GM21447 (cell line): ENCODE measurements around the gene KIAA0513.
A peak's percentile ranks its signal among the peaks of the same experiment; 100 is the strongest.
"Not testable (repeated sequence)": the region's sequence is repeated elsewhere in the genome, so short reads cannot be mapped to it uniquely, and the experiment has no call there.

ENCODE experiments used
- ATAC-seq: cut with Tn5 transposase; IDR thresholded peaks from one replicate; pipeline ENCODE4 v1.9.1; 2021; ENCODE audit not compliant: unreplicated experiment

KIAA0513 gene

DNA sequence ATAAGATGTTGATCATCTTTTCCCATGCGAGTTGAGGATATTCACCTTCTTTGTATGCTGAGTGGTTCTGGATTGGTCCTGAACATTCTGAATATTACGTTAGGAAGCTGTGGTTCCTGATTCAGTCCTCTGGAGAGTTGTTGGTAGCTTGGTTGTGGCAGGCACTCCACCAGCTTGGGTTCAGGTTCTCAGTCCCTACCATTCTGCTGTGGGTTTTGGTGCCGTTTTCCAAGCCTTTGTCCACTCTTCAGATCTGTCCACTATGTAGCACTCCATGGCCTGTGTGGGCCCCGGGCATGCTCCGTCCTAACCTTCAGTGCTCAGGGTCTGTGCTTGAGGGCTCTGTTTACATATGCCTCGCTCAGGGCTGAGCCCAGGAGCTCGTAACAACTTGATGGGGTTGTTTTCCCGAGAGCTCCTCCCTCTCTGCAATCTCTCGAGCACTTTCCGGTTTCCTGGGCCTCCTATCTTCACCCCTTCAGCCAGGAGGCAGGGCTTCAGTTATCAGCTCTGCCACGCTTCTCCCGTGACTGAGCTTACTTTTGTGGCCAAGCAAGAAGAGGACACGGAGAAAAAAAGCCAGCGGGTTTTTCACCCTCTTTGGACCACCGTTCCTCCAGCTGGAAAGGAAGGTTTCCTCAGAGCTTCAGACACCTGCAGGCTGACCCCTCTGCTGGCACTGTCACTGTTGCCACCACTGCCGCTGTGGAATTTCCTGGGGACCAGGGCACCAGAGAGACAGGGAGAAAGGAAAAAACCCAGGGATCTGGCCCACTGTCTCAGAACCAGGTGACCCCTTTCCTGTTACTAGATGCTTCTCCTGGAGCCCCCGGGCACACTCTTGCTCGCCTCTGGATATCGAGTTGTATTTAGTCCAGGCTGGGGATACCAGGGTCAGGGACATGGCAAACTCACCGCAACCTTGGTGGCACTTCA lies 19.6 kb downstream of the KIAA0513 start:
- no peak for ATAC-seq

DNA sequence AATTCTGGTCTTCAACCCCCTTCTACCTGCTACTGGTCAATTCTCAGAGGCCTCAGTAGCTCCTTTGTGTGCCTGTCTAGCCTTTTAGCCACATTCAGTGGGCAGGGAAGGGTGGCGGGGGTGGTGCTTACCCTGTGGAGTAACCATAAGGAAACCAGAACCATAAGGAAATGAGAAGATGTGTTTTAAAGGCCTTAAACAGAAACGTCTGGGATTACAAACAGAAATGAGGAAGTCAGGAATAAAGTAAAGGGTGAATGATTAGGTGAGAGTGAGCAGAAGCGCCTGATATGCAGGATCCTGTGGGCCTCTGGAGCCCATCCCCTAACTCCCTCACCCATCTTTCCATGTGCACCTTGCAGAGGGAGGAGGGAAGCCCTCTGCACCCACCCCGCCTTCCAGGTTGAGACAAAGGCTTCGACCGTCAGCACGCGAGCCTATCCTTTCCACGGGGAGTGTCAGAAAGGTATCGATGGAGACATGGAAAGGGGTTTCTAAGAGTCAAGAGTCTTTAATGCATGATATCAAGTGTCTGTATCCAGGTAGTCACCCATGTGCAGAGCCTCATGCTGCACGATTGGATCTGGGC lies 20.4 kb downstream of the KIAA0513 start:
- no peak for ATAC-seq

- no peak for ATAC-seq
These were observed 21.4 kb downstream of the KIAA0513 start for GRCh38 chr16:85048921-85049562.

DNA sequence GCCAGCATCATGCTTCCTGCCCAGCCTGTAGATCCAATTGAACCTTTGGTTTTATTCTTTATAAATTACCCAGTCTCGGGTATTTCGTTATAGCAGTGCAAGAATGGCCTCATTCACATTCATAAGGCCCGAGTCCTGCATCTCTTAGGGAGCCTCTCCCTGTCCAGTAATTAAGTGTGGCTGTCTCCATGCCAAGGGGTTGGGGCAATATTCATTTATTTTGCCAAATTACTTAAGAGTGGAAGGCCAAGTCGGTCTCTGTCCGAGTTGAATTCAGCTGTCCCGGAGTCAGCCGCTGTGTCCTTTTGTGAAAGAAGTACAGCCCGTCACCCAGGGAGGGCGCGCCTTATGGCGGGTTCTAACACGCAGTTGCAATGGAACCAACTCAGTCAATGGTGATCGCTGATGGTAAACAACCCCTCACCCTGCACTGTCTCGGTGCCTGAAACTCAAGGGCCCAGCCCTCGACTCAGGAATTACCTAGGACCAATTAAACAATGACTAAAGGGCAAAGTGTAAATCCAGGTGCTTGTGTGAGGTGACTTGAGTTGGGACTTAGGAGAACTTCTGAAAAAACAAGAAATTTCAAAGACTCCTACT lies 22.2 kb downstream of the KIAA0513 start:
- no peak for ATAC-seq

GRCh38 chr16:85051067-85051581 lies 23.5 kb downstream of the KIAA0513 start:
- ATAC-seq: no peak

- ATAC-seq: no peak
These were observed 24.1 kb downstream of the KIAA0513 start for GRCh38 chr16:85051683-85052082.

DNA sequence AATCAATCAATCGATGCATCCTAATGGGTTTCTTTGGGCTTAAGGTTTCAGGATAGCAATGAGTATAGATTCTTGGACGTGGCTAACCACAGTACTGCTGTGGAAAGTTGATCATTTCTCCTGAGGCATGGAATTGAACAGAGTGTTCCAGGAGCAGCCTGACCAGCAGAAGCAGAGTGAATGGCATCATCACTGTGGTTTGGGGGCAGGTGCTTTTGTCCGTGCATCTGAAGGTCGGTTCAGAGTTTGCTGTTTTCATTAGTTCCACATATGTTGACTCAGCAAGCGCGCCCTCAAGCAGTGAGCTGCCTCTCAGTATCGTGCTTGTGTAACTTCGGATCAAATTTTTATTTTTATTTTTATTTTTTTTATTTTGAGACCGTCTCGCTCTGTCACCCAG lies 24.9 kb downstream of the KIAA0513 start:
- ATAC-seq: no peak

DNA sequence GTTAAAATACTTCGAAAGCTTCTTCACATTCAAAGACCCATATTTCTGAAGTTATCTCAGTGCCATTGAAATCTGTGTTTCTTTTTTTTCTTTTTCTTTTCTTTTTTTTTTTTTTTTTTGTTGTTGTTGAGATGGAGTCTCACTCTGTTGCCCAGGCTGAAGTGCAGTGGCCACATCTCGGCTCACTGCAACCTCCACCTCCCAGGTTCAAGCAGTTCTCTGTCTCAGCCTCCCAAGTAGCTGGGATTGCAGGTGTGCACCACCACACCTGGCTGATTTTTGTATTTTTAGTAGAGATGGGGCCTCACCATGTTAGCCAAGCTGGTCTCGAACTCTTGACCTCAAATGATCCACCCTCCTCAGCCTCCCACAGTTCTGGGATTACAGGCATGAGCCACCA lies 26.7 kb downstream of the KIAA0513 start:
- ATAC-seq: not testable (repeated sequence)

DNA sequence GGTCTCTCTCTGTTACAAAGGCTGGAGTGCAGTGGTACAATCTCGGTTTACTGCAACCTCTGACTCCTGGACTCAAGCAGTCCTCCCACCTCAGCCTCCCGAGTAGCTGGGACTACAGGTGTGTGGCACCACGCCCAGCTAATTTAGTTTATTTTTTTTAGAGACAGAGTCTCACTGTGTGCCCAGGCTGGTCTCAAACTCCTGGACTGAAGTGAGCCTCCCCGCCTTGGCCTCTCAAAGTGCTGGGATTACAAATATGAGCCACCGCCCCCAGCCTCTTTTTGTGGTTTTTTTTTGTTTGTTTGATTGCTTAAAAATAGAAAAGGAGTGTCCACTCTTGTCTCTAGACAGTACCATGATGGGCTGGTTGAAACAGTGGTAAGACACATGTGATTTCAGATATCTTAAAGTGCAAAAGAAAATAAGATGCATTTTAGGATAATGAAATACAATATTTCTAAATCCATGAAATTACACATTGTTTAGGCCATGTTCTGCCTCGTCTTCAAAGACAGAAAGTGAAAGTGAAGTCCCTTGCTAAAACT lies 27.4 kb downstream of the KIAA0513 start:
- ATAC-seq: no peak

DNA sequence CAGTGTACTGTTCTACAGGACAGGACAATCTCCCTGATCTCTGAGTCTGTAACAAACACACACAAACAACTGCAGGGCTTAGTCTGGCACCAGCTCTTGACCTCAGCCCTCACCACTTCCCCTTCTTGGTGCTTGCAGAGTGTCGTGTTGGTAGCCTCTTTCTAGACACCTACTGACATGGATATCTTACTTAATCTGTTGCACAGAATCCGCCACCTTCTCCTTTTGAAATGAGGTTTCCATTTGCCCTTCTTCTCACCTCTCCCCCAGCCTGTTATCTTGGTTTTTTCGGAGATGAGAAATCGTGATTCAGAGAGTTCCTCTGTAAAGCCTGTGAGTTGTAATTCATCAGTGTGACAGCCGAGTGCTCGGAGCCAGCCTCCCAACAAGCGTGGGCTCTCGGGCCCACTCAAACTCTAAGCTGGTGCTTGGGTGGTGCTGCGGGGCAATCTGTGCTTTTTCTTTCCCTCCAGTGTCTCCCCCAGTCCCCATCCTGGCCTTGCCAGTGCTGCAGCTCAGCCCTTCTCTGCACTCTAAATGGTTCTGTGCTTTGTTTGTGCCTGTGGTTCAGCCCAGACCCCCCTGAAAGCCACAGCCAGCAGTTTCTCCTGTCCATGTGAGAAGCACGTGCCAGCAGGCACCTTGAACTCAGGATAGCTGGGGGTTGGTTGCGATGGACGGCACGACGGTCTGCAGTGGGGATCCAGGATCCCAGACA lies 28.1 kb downstream of the KIAA0513 start:
- peak; percentile 93 for ATAC-seq

DNA sequence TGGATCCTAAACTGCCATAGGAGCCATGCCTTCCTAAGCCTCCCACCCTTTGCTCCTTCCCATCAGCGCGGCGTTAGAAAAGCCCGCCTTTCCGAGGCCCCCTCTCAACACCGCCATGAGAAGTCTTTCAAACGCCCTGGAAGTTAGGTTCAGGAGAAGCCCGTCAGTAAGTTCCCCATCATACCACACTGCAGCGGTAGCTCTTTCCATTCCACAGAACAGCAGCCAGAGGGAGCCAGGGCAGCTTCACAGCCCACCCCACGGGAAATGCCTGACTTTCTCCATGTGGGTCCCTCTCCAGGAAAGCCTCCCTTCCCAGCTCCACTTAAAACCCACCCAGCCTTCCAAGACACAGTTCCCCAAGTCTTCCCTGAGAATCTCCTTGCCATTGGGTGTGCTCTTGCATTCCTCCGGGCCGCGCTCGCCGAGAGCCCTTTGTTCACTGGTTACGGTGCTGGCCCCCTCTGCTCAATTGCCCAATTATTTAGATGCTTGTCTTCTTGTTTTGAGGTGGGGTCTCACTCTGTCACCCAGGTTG lies 28.7 kb downstream of the KIAA0513 start:
- ATAC-seq: no peak

DNA sequence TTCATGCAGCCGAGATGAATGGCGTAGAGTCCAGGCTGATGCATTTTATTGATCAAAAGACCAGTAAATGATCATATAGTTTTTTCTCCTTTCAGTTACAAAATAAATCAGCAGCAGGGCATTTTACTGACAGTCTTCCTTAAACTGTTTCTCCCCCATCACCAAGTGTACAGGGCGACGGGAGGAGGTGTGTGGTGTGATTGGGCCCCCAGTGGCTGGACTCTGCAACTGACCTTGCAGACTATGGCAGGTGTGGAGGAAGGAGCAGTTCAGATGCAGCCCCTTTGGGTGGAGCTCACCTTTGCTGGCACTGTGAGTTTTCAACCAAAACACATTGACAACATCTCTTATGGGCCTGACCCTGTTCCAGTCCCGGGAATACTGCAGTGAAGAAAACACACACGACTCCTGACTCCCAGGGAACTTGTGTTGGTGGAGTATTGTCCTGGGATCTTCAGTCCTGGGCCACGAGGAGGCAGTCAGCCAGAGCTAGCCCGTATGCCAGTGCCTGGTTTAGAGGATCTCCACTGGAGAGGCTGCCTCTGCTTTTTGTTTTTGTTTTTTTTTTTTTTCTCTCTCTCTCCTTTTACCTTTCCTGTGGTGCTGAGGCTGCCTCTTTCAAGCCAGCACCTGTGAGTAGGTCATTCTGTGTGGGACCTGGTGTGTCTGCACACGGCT lies 29.8 kb downstream of the KIAA0513 start:
- no peak for ATAC-seq

GRCh38 chr16:85057948-85058347 lies 30.4 kb downstream of the KIAA0513 start:
- no peak for ATAC-seq

DNA sequence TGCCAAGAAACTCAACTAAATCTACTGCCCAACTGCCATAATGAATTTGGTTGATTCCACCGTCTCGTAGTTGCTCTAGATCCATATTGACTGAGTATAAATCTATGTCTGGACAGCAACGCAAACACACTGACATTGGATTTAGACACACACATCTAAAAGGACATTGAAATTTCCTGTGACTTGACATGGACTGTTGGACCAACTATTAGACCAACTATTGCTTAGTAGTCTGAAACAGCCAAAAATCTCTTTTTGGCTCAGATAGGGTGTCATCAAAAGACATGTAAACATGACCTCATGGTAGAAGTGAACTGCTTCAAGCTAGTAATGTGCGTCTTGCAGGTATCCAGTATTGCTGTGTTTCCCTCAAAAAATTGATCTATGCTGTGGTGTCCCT lies 31.3 kb downstream of the KIAA0513 start:
- no peak for ATAC-seq

- no peak for ATAC-seq
These were observed 34.0 kb downstream of the KIAA0513 start for GRCh38 chr16:85061566-85061965.

GRCh38 chr16:85062323-85062722 lies 34.7 kb downstream of the KIAA0513 start:
- no peak for ATAC-seq

GRCh38 chr16:85062845-85063244 lies 35.2 kb downstream of the KIAA0513 start:
- no peak for ATAC-seq

GRCh38 chr16:85064186-85064585 lies 36.6 kb downstream of the KIAA0513 start:
- ATAC-seq: no peak

DNA sequence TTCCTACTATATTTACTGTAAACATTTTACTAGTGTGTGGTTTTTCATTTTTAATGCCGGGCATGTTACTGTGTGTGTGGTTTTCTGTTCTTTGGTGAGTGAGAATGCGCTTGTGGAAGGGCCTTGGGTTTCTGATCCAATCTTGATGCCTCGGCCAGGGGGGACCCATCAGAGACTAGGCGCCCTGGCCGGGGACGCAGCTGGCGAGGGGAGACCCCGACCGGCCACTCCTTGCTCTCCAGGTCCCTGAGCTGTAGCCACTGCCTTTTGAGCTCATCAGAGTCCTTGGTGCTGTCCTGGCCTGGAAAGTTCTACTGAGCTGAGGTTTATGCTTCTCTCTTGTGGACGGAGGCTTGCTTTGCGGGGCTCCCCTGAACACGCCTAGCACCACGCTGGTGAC lies 37.5 kb downstream of the KIAA0513 start:
- no peak for ATAC-seq
